DMS153 (cell line): ENCODE measurements around the gene KDM4B.
"Not testable (repeated sequence)": the region's sequence is repeated elsewhere in the genome, so short reads cannot be mapped to it uniquely, and the experiment has no call there.

ENCODE experiments used
- DNase-seq: peaks from one replicate; lab custom pipeline; 2025; lab: John Stamatoyannopoulos, UW

The KDM4B gene

DNA sequence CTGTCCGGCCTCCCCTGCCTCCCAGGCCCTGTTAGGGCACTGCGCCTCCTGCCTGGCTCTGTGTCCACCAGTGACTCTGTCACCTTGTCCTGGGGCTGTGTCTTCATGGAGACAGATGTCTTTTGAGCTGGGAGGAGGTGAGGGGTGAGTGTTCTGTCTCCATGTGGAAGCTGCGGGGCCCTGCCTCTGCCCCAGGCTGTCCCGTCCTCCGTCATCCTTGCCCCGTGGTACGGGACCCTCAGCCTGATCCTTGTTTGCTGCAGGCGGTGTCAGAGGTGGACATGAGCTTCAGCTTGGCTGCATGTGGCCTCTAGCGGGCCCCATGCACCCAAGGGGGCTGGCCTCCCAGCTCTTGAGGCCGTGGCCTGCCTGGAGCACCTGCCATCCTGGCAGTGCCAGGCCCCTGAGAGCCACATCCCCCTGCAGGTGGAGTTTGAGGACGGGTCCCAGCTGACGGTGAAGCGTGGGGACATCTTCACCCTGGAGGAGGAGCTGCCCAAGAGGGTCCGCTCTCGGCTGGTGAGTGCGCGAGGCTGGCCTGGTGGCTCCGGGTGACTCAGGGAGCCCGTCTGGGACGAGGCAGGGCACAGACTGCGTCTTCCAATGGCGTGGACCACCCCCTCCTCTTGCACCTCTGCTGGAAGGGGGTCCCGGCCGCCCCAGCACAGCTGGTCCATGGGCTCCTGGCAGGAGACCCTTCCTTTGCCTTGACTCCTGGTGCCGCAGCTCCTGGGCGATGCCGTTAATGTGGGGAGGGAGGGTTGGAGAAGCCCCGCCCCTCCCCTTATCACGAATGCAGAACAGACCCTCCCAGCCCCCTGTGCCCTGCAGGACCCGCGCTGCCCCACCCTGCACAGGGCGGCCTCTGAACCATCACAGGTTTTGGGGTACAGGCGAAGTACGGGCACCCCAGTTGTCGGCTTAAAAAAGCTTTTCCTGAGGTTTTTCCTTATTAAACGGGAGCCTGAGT, 181.3 kb downstream of the KDM4B start:
- DNase-seq: no peak

- DNase-seq: no peak
These were observed 182.2 kb downstream of the KDM4B start for GRCh38 chr19:5150902-5151741.

GRCh38 chr19:5152013-5152763, 183.3 kb downstream of the KDM4B start:
- no peak for DNase-seq

DNA sequence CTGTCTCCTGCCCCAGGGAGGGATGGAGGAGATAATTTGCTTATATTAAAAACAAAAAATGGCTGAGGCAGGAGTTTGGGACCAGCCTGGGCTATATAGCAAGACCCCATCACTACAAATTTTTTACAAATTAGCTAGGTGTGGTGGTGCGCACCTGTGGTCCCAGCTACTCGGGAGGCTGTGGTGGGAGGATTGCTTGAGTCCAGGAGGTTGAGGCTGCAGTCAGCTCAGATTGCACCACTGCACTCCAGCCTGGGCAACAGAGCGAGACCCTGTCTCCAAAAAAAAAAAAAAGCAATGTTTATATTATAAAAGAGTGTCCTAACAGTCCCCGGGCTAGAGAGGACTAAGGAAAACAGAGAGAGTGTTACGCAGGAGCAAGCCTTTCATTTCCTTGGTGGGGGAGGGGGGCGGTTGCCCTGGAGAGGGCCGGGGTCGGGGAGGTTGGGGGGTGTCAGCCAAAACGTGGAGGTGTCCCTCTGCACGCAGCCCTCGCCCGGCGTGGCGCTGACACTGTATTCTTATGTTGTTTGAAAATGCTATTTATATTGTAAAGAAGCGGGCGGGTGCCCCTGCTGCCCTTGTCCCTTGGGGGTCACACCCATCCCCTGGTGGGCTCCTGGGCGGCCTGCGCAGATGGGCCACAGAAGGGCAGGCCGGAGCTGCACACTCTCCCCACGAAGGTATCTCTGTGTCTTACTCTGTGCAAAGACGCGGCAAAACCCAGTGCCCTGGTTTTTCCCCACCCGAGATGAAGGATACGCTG, 184.0 kb downstream of the KDM4B start:
- no peak for DNase-seq

GRCh38 chr19:5153601-5154128, 184.8 kb downstream of the KDM4B start:
- no peak for DNase-seq

GRCh38 chr19:5154129-5154798, 185.4 kb downstream of the KDM4B start:
- DNase-seq: no peak

DNA sequence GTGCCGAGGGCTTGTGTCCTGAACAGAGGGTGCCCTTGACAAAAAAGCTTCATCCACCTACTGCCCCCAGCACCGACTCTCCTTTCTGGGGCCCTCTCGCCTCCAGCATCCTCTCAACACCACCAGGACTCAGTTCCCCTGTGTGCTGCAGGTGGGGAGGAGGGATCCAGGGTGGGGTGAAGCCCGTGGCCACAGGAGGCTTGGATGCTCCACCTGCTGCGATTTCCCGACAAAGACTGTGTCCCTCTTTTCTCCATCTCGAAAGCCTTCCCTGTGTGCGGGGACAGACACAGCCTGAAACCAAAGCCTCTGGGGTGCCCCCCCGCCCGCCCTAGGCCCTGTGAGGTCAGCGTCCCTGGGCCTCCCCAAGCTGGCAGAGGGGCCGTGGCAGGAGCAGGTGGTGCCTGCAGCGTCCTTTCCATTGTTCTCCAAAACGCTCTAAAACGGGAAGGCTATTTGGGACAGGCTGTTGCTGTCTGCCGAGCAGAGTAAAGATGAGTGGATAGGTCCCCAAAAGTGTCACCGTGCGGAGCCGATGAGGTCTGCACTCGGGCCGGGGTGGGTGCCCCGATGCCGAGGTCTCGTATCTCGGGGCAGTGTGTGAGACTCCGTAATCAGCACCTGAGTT, 186.0 kb downstream of the KDM4B start:
- no peak for DNase-seq

DNA sequence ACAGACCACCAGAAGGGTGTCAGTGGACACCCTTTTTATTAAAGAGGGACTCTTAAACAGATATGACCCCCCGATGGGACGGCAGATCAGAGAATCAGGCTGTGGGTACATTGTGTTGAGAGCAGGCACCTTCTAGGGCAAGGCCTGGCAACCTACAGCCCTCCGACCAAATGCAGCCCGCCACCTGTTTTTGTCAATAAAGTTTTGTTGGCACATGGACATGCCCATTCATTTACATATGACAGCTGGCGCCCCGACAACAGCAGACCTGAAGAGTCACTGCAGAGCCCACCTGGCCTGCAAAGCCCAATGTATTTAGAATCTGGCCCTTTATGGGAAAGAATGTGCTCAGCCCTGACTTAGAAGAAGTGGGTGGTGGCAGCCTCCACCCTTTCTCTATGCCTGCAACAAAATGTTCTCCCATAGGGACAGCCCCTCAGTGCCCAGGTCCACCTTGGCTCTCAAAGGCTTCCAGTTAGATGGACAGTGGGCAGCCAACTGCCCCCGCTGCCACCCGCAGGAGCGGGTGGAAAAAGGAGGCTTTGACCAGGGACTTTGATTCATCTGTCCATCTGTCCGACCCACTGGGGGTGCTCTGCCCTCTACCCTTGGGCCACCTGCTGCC, 186.8 kb downstream of the KDM4B start:
- no peak for DNase-seq

DNA sequence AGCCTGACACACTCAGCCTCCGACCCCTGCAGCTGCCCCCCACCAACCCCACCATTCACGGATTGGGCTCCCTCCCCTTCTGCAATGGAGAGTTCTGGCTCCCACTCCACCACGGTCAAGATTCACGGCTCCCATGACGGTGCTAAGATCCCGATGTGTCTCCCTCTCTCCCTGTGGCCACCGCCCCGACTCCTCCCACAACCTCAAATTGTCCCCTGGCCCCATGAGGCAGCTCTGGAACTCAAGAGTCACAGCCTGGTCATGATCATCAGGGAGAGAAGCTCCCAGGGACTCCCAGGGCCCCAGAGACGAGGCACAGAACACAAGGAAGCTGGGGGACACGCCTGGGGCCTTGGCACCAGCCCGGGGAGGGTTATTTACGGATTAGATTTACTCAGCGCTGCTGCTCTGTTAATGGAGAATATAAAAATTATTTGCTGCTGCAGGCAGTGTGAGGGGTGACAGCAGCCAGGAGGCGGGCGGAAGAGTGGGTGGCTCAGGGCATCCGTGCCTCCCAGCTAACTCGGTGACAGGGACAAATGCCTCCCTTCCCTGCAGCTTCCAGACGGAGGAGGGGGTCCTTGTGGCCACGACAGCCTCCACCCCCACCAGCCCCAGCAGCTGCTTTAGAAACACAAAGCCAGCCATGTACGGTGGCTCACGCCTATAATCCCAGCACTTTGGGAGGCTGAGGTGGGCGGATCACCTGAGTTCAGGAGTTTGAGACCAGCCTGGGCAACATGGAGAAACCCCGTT, 187.5 kb downstream of the KDM4B start:
- no peak for DNase-seq

GRCh38 chr19:5157186-5157585, 188.3 kb downstream of the KDM4B start:
- DNase-seq: no peak

GRCh38 chr19:5158549-5159134, 189.7 kb downstream of the KDM4B start:
- DNase-seq: not testable (repeated sequence)

- not testable (repeated sequence) for DNase-seq
These were observed 191.4 kb downstream of the KDM4B start for GRCh38 chr19:5160158-5160795.

DNA sequence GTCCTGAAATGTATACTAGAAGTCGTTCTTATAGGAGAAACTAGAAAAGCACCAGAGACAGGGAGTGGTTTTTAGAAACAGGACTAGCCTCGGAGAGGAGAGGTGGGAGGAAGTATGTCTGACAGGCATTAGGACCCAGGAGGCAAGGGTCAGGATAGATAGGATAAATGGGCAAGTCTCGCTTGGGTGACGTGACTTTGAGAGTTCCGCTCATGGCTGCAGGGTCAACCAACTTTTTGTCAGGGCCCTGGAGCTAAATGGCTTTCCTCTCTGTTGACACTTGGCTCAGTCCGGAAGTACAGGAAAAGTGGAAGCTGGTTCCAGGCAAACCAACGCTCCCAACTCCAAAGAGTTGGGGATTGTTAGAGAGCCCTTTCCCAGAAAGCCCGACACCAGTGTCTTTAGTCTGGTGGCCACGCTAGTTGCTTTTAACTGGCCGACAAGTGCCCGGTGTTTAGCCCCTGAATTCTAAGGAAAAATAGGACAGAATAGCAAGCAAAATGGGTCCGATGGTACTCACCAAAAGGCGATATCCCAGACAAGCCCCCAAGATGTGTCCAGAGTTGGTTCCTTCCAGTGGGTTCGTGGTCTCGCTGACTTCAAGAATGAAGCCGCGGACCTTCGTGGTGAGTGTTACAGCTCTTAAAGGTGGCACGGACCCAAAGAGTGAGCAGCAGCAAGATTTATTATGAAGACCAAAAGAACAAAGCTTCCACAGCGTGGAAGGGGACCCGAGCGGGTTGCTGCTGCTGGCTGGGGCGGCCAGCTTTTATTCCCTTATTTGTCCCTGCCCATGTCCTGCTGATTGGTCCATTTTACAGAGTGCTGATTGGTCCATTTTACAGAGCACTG, 196.2 kb downstream of the KDM4B start:
- not testable (repeated sequence) for DNase-seq

DNA sequence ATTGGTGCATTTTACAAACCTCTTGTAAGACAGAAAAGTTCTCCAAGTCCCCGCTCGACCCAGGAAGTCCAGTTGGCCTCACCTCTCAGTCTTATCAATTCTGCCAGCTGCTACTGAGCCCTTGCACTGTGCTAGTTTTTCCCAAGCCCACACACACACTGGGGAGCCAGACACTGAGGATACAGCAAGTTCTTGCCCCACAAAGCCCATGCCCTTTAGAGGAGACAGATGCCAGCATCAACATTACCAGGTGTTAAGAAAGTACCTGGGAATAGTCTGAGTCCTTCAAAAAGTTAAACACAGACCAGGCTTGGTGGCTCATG, 196.7 kb downstream of the KDM4B start:
- DNase-seq: no peak

- DNase-seq: no peak
These were observed 197.3 kb downstream of the KDM4B start for GRCh38 chr19:5166262-5166661.

DNA sequence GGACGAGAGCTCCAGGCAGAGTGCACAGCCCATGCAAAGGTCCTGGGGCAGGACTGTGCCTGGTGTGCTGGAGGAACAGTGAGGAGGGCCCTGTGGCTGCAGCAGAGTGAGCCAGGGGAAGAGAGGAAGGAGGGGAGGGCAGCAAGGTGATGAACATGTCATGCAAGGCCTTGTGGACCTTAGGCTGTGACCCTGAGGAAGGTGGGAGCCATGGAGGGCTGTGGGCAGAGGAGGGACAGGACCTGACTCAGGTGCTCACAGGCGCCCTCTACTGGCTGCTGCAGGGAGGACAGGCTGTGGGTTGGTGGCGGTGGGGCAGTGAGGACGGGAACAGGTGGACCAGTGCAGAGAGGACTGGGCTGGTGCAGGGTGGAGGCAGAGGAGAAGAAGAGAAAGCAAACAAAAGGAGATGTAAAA, 201.4 kb downstream of the KDM4B start:
- DNase-seq: no peak

GRCh38 chr19:5171711-5172110, 202.8 kb downstream of the KDM4B start:
- DNase-seq: no peak
